Measurements from ENCODE around the gene KIAA1755. TPM values are rescaled to one million over a fixed set of nuclear protein-coding genes. Genes with fewer than 3 reads are reported as not detected.

KIAA1755 gene
- total RNA-seq, 2 experiments from 2014 or later, result not detected

GRCh38 chr20:38190166-38190565 is 70.4 kb downstream of the KIAA1755 start:
- H3K9me3 Mint-ChIP-seq, result no peaks in the 10 kb centered on the region
- DNase-seq, result no peak
- H3K4me1 Mint-ChIP-seq (ENCODE audit: low read depth), result no peaks in the 10 kb centered on the region
- intact Hi-C loops (cut with micrococcal nuclease), result no loop called here
- H3K36me3 Mint-ChIP-seq, result no peaks in the 10 kb centered on the region
- ChIA-PET CTCF (interaction anchor here (1.3 kb wide), 1 partner anchor 31 kb away, joined by 4 read pairs; no protein-coding TSS in a partner anchor), POLR2A (no interaction called here)
- peaks cover 6% of the 10 kb centered on the region for H3K27me3 Mint-ChIP-seq
- H3K27ac Mint-ChIP-seq, result no peak overlapping the region
- no peak overlapping the region for H3K4me3 Mint-ChIP-seq

- H3K9me3 Mint-ChIP-seq, result no peaks in the 10 kb centered on the region
- H3K4me3 Mint-ChIP-seq, result no peak overlapping the region
- no peak overlapping the region for H3K27ac Mint-ChIP-seq
- DNase-seq, result no peak
- H3K36me3 Mint-ChIP-seq, result no peaks in the 10 kb centered on the region
- H3K4me1 Mint-ChIP-seq (ENCODE audit: low read depth), result no peaks in the 10 kb centered on the region
- POLR2A ChIA-PET, result no interaction called here
- H3K27me3 Mint-ChIP-seq, result peaks cover 12% of the 10 kb centered on the region
- CTCF ChIA-PET, result no interaction called here
- intact Hi-C loops (cut with micrococcal nuclease), result no loop called here
These were observed 73.0 kb downstream of the KIAA1755 start for GRCh38 chr20:38187517-38187916.

GRCh38 chr20:38186788-38187221 is 73.7 kb downstream of the KIAA1755 start:
- intact Hi-C loops (cut with micrococcal nuclease), result no loop called here
- Mint-ChIP-seq H3K27ac (no peak overlapping the region), H3K4me3 (no peak overlapping the region), H3K4me1 (ENCODE audit: low read depth) (no peaks in the 10 kb centered on the region), H3K9me3 (no peaks in the 10 kb centered on the region), H3K27me3 (peaks cover 12% of the 10 kb centered on the region), H3K36me3 (no peaks in the 10 kb centered on the region)
- ChIA-PET CTCF (no interaction called here), POLR2A (no interaction called here)
- no peak for DNase-seq

- POLR2A ChIA-PET, result no interaction called here
- Mint-ChIP-seq H3K27ac (no peak overlapping the region), H3K4me3 (no peak overlapping the region), H3K27me3 (peaks cover 12% of the 10 kb centered on the region), H3K4me1 (ENCODE audit: low read depth) (no peaks in the 10 kb centered on the region), H3K36me3 (no peaks in the 10 kb centered on the region), H3K9me3 (no peaks in the 10 kb centered on the region)
- intact Hi-C loops (cut with micrococcal nuclease), result no loop called here
- no peak for DNase-seq
- CTCF ChIA-PET, result no interaction called here
These were observed 76.4 kb downstream of the KIAA1755 start for GRCh38 chr20:38184101-38184500.

- H3K27me3 Mint-ChIP-seq, result peaks cover 19% of the 10 kb centered on the region
- H3K4me1 Mint-ChIP-seq (ENCODE audit: low read depth), result no peaks in the 10 kb centered on the region
- H3K36me3 Mint-ChIP-seq, result no peaks in the 10 kb centered on the region
- no peak for DNase-seq
- ChIA-PET POLR2A (no interaction called here), CTCF (no interaction called here)
- no peak overlapping the region for H3K4me3 Mint-ChIP-seq
- no peak overlapping the region for H3K27ac Mint-ChIP-seq
- intact Hi-C loops (cut with micrococcal nuclease), result no loop called here
- no peaks in the 10 kb centered on the region for H3K9me3 Mint-ChIP-seq
These were observed 78.6 kb downstream of the KIAA1755 start for GRCh38 chr20:38181971-38182370.

- intact Hi-C loops (cut with micrococcal nuclease), result no loop called here
- Mint-ChIP-seq H3K4me1 (ENCODE audit: low read depth) (no peaks in the 10 kb centered on the region), H3K4me3 (no peak overlapping the region), H3K27ac (no peak overlapping the region), H3K36me3 (no peaks in the 10 kb centered on the region), H3K27me3 (peaks cover 15% of the 10 kb centered on the region), H3K9me3 (no peaks in the 10 kb centered on the region)
- CTCF ChIA-PET, result no interaction called here
- POLR2A ChIA-PET, result no interaction called here
- no peak for DNase-seq
These were observed 79.2 kb downstream of the KIAA1755 start for GRCh38 chr20:38181207-38181801.

- H3K9me3 Mint-ChIP-seq, result no peaks in the 10 kb centered on the region
- peaks cover 15% of the 10 kb centered on the region for H3K27me3 Mint-ChIP-seq
- CTCF ChIA-PET, result no interaction called here
These were observed 79.8 kb downstream of the KIAA1755 start for GRCh38 chr20:38180781-38181180.

GRCh38 chr20:38179846-38180245 is 80.7 kb downstream of the KIAA1755 start:
- H3K4me3 Mint-ChIP-seq, result no peak overlapping the region
- no peaks in the 10 kb centered on the region for H3K4me1 Mint-ChIP-seq (ENCODE audit: low read depth)
- intact Hi-C loops (cut with micrococcal nuclease), result no loop called here
- no peak overlapping the region for H3K27ac Mint-ChIP-seq
- H3K36me3 Mint-ChIP-seq, result no peaks in the 10 kb centered on the region
- no peaks in the 10 kb centered on the region for H3K9me3 Mint-ChIP-seq
- DNase-seq, result no peak
- ChIA-PET CTCF (no interaction called here), POLR2A (no interaction called here)
- peaks cover 12% of the 10 kb centered on the region for H3K27me3 Mint-ChIP-seq

More at GRCh38 chr20:38180781-38181180, 79.8 kb downstream of the KIAA1755 start:
- Mint-ChIP-seq H3K36me3 (no peaks in the 10 kb centered on the region), H3K27ac (no peak overlapping the region), H3K4me1 (ENCODE audit: low read depth) (no peaks in the 10 kb centered on the region), H3K4me3 (no peak overlapping the region)
- no peak for DNase-seq
- POLR2A ChIA-PET, result no interaction called here
- intact Hi-C loops (cut with micrococcal nuclease), result no loop called here

GRCh38 chr20:38178581-38178980 is 82.0 kb downstream of the KIAA1755 start:
- intact Hi-C loops (cut with micrococcal nuclease), result no loop called here
- H3K4me3 Mint-ChIP-seq, result no peak overlapping the region
- H3K27me3 Mint-ChIP-seq, result peaks cover 9% of the 10 kb centered on the region
- no peaks in the 10 kb centered on the region for H3K36me3 Mint-ChIP-seq
- no peak overlapping the region for H3K27ac Mint-ChIP-seq
- DNase-seq, result no peak
- no peaks in the 10 kb centered on the region for H3K4me1 Mint-ChIP-seq (ENCODE audit: low read depth)
- no peaks in the 10 kb centered on the region for H3K9me3 Mint-ChIP-seq
- ChIA-PET POLR2A (no interaction called here), CTCF (no interaction called here)

- ChIA-PET CTCF (no interaction called here), POLR2A (no interaction called here)
- Mint-ChIP-seq H3K36me3 (no peaks in the 10 kb centered on the region), H3K27me3 (peaks cover 9% of the 10 kb centered on the region), H3K27ac (no peak overlapping the region), H3K9me3 (no peaks in the 10 kb centered on the region), H3K4me3 (no peak overlapping the region), H3K4me1 (ENCODE audit: low read depth) (no peaks in the 10 kb centered on the region)
- intact Hi-C loops (cut with micrococcal nuclease), result no loop called here
- DNase-seq, result no peak
These were observed 82.5 kb downstream of the KIAA1755 start for GRCh38 chr20:38178065-38178491.

GRCh38 chr20:38177201-38177600 is 83.3 kb downstream of the KIAA1755 start:
- no peaks in the 10 kb centered on the region for H3K9me3 Mint-ChIP-seq
- no peaks in the 10 kb centered on the region for H3K36me3 Mint-ChIP-seq
- CTCF ChIA-PET, result no interaction called here
- POLR2A ChIA-PET, result no interaction called here
- H3K4me3 Mint-ChIP-seq, result no peak overlapping the region
- intact Hi-C loops (cut with micrococcal nuclease), result no loop called here
- H3K27ac Mint-ChIP-seq, result no peak overlapping the region
- H3K27me3 Mint-ChIP-seq, result peaks cover 9% of the 10 kb centered on the region
- no peak for DNase-seq
- no peaks in the 10 kb centered on the region for H3K4me1 Mint-ChIP-seq (ENCODE audit: low read depth)

GRCh38 chr20:38175304-38176180 is 85.0 kb downstream of the KIAA1755 start:
- peaks cover 6% of the 10 kb centered on the region for H3K27me3 Mint-ChIP-seq
- CTCF ChIA-PET, result interaction anchor here (0.7 to 1.2 kb wide), 3 partner anchors 11 to 102 kb away, joined by 3 to 5 read pairs (median 3); no protein-coding TSS in a partner anchor
- no peaks in the 10 kb centered on the region for H3K4me1 Mint-ChIP-seq (ENCODE audit: low read depth)
- DNase-seq, result no peak
- intact Hi-C loops (cut with micrococcal nuclease), result no loop called here
- H3K27ac Mint-ChIP-seq, result no peak overlapping the region
- no peaks in the 10 kb centered on the region for H3K36me3 Mint-ChIP-seq
- POLR2A ChIA-PET, result no interaction called here
- no peak overlapping the region for H3K4me3 Mint-ChIP-seq
- H3K9me3 Mint-ChIP-seq, result no peaks in the 10 kb centered on the region

Data from activated CD4-positive, alpha-beta memory T cell treated with anti-CD3 and anti-CD28 coated beads for 36 hours (primary cell).